ENCODE data around the gene EPHA3. TPM values are rescaled to one million over a fixed set of nuclear protein-coding genes. Genes with fewer than 3 reads are reported as not detected.

Gene EPHA3
- total and polyA plus RNA-seq, 9 of the 15 experiments (the other 6 are each of a cell fraction or from before 2014, with no cell fraction given) = not detected

- no peaks in the 10 kb centered on the region for H3K4me1 ChIP-seq (replicated peaks in 1 of 2; ENCODE audit: control insufficient read depth in 2 of 2, insufficient read depth in 2 of 2, low read length in 2 of 2)
- no peaks in the 10 kb centered on the region for H3K36me3 ChIP-seq (ENCODE audit: control insufficient read depth, insufficient read depth, low read length)
- no peak overlapping the region for H3K4me2 ChIP-seq (ENCODE audit: insufficient read depth, low read length)
- 0% methylated on average over 1 of the region's 1 CpG for WGBS (ENCODE audit: insufficient coverage, low coverage, missing lambda C conversion rate)
- no peaks in the 10 kb centered on the region for H4K20me1 ChIP-seq (replicated peaks; ENCODE audit: control insufficient read depth, insufficient read depth, low read length)
- no peak overlapping the region for H3K27ac ChIP-seq (ENCODE audit: extremely low read depth, low read depth, low read length)
- no peaks in the 10 kb centered on the region for H3K9me3 ChIP-seq (replicated peaks; ENCODE audit: control insufficient read depth, insufficient read depth, low read depth, low read length)
- in situ Hi-C loops (cut with MboI) = no loop called here
- H3K9me1 ChIP-seq (ENCODE audit: control insufficient read depth, insufficient read depth, low read length) = no peaks in the 10 kb centered on the region
- POLR2A ChIA-PET = no interaction called here
- intact Hi-C loops (cut with micrococcal nuclease) = no loop called here
- no peak overlapping the region for H2AFZ ChIP-seq (ENCODE audit: low read depth, low read length)
- H3K79me2 ChIP-seq (ENCODE audit: control insufficient read depth, insufficient read depth, low read length) = no peaks in the 10 kb centered on the region
- BruUV-seq (replicated peaks) = no TSS peak
- H3K4me3 ChIP-seq = no peak overlapping the region
- DNase-seq (ENCODE audit: extremely low read depth in 1 of 4, low spot score in 3 of 4) (no peak), ATAC-seq (no peak), FAIRE-seq (no peak)
- no peak overlapping the region for H3K9ac ChIP-seq (ENCODE audit: insufficient read depth in 1 of 2, low read depth in 2 of 2, low read length in 2 of 2)
- H3K27me3 ChIP-seq (ENCODE audit: control insufficient read depth in 2 of 2, insufficient read depth in 2 of 2, low read length in 2 of 2) = no peaks in the 10 kb centered on the region
- CTCF ChIA-PET (ENCODE audit: low intra/inter-chr PET ratio) = no interaction called here
- no peak for TF ChIP-seq ZNF436 (CRISPR knock-in tag; IDR thresholded peaks at IDR 0.05)
- TF ChIP-seq ZNF785 (CRISPR knock-in tag; IDR thresholded peaks at IDR 0.05) = no peak
- no peak for TF ChIP-seq MYC (IDR thresholded peaks at IDR 0.05; ENCODE audit: low read depth, low read length)
- no peak for TF ChIP-seq MYC (CRISPR knock-in tag; IDR thresholded peaks at IDR 0.05; ENCODE audit: borderline replicate concordance, low read depth)
- no peak for TF ChIP-seq RNF219 (CRISPR knock-in tag; IDR thresholded peaks at IDR 0.05)
- TF ChIP-seq ZBTB43 (CRISPR knock-in tag; IDR thresholded peaks at IDR 0.05) = no peak
- no peak for TF ChIP-seq CUX1 (CRISPR knock-in tag; IDR thresholded peaks at IDR 0.05)
- no peak for TF ChIP-seq ZNF639 (CRISPR knock-in tag; conservative IDR thresholded peaks at IDR 0.05 in 1 of 2, IDR thresholded peaks at IDR 0.05 in 1 of 2)
- TF ChIP-seq CBX5 (IDR thresholded peaks at IDR 0.05; ENCODE audit: borderline replicate concordance, low read depth) = no peak
- TF ChIP-seq HDAC2 (IDR thresholded peaks at IDR 0.05) = no peak
- no peak for TF ChIP-seq CEBPG (CRISPR knock-in tag; IDR thresholded peaks at IDR 0.05)
- TF ChIP-seq CEBPG (tag; conservative IDR thresholded peaks at IDR 0.05 in 1 of 2, IDR thresholded peaks at IDR 0.05 in 1 of 2) = no peak
- no peak for TF ChIP-seq TRIM28 (IDR thresholded peaks at IDR 0.05)
- no peak for TF ChIP-seq ZNF445 (CRISPR knock-in tag; IDR thresholded peaks at IDR 0.05; ENCODE audit: low read depth)
Observed at GRCh38 chr3:89250742-89251141, 143.3 kb downstream of the EPHA3 start.

Measured in K562 (cell line).